ENCODE measurements around the gene LAX1.

- no peak for TF ChIP-seq CTCF (conservative IDR thresholded peaks at IDR 0.05; ENCODE audit: low read length)
- no peak for TF ChIP-seq EZH2phosphoT487 (IDR thresholded peaks at IDR 0.05; ENCODE audit: borderline replicate concordance)
These were observed 58.3 kb downstream of the LAX1 start for GRCh38 chr1:203823306-203823705.
